Measurements from ENCODE around the gene FNBP1L. TPM values are rescaled to one million over a fixed set of nuclear protein-coding genes. Genes with fewer than 3 reads are reported as not detected.
A peak's percentile ranks its signal among the peaks of the same experiment; 100 is the strongest.

FNBP1L gene
- total RNA-seq, 2 experiments from 2014 or later = 0.13 TPM

- TF ChIP-seq CTCF (conservative IDR thresholded peaks at IDR 0.05; ENCODE audit: low read length) = no peak
- TF ChIP-seq EZH2phosphoT487 (IDR thresholded peaks at IDR 0.05; ENCODE audit: borderline replicate concordance, low read depth, low read length) = no peak
Measured at GRCh38 chr1:93436496-93436895, 11.4 kb upstream of the FNBP1L start.

GRCh38 chr1:93437976-93438605, 9.8 kb upstream of the FNBP1L start:
- no TSS peak for BruUV-seq (replicated peaks)
- DNase-seq (ENCODE audit: low spot score) = peak; percentile 53
- H3K9me3 ChIP-seq (ENCODE audit: low read length) = no peaks in the 10 kb centered on the region
- no peaks in the 10 kb centered on the region for H3K36me3 ChIP-seq (ENCODE audit: insufficient read depth, low read length)
- H3K4me3 ChIP-seq (ENCODE audit: low read depth, low read length, poor library complexity, severe bottlenecking) = no peak overlapping the region
- H3K9me2 ChIP-seq (ENCODE audit: insufficient read depth, low read length) = no peaks in the 10 kb centered on the region
- no peak overlapping the region for H3K27ac ChIP-seq (ENCODE audit: low read depth, low read length, poor library complexity, severe bottlenecking)
- POLR2A ChIA-PET = no interaction called here
- no peak for TF ChIP-seq EZH2phosphoT487 (IDR thresholded peaks at IDR 0.05; ENCODE audit: borderline replicate concordance, low read depth, low read length)
- TF ChIP-seq CTCF (conservative IDR thresholded peaks at IDR 0.05; ENCODE audit: low read length) = peak; percentile 89
- H4K20me1 ChIP-seq (ENCODE audit: insufficient read depth, low read length) = no peaks in the 10 kb centered on the region
- intact Hi-C loops (cut with micrococcal nuclease; ENCODE audit: unreplicated experiment) = loop anchor here (2.0 to 10.0 kb wide), 4 partner anchors 133 to 409 kb away; no protein-coding TSS in a partner anchor
- no peaks in the 10 kb centered on the region for H3K4me1 ChIP-seq (ENCODE audit: insufficient read depth, low read length, poor library complexity, severe bottlenecking)
- CTCF ChIA-PET (ENCODE audit: unreplicated experiment) = no interaction called here
- H3K4me2 ChIP-seq (ENCODE audit: low read length) = no peak overlapping the region
- H2AFZ ChIP-seq (ENCODE audit: low read length) = no peak overlapping the region
- H3K79me2 ChIP-seq (ENCODE audit: insufficient read depth, low read depth, low read length) = no peaks in the 10 kb centered on the region

More at GRCh38 chr1:93436496-93436895, 11.4 kb upstream of the FNBP1L start:
- no peaks in the 10 kb centered on the region for H4K20me1 ChIP-seq (ENCODE audit: insufficient read depth, low read length)
- POLR2A ChIA-PET = no interaction called here
- no peak for DNase-seq (ENCODE audit: low spot score)
- H2AFZ ChIP-seq (ENCODE audit: low read length) = no peak overlapping the region
- H3K4me2 ChIP-seq (ENCODE audit: low read length) = no peak overlapping the region
- intact Hi-C loops (cut with micrococcal nuclease; ENCODE audit: unreplicated experiment) = loop anchor here (5.0 to 10.0 kb wide), 3 partner anchors 132 to 378 kb away; no protein-coding TSS in a partner anchor
- BruUV-seq (replicated peaks) = no TSS peak
- no peaks in the 10 kb centered on the region for H3K9me2 ChIP-seq (ENCODE audit: insufficient read depth, low read length)
- H3K4me1 ChIP-seq (ENCODE audit: insufficient read depth, low read length, poor library complexity, severe bottlenecking) = no peaks in the 10 kb centered on the region
- H3K79me2 ChIP-seq (ENCODE audit: insufficient read depth, low read depth, low read length) = no peaks in the 10 kb centered on the region
- H3K36me3 ChIP-seq (ENCODE audit: insufficient read depth, low read length) = no peaks in the 10 kb centered on the region
- H3K4me3 ChIP-seq (ENCODE audit: low read depth, low read length, poor library complexity, severe bottlenecking) = no peak overlapping the region
- CTCF ChIA-PET (ENCODE audit: unreplicated experiment) = interaction anchor here (0.6 kb wide), 1 partner anchor 377 kb away, joined by 3 read pairs; no protein-coding TSS in a partner anchor
- no peak overlapping the region for H3K27ac ChIP-seq (ENCODE audit: low read depth, low read length, poor library complexity, severe bottlenecking)
- H3K9me3 ChIP-seq (ENCODE audit: low read length) = no peaks in the 10 kb centered on the region

- ChIA-PET CTCF (ENCODE audit: unreplicated experiment) (no interaction called here), POLR2A (no interaction called here)
- DNase-seq (ENCODE audit: low spot score) = no peak
- H3K27ac ChIP-seq (ENCODE audit: low read depth, low read length, poor library complexity, severe bottlenecking) = no peak overlapping the region
- no peak overlapping the region for H3K4me2 ChIP-seq (ENCODE audit: low read length)
- no peaks in the 10 kb centered on the region for H4K20me1 ChIP-seq (ENCODE audit: insufficient read depth, low read length)
- no peaks in the 10 kb centered on the region for H3K9me3 ChIP-seq (ENCODE audit: low read length)
- H3K9me2 ChIP-seq (ENCODE audit: insufficient read depth, low read length) = no peaks in the 10 kb centered on the region
- intact Hi-C loops (cut with micrococcal nuclease; ENCODE audit: unreplicated experiment) = loop anchor here (2.0 to 10.0 kb wide), 4 partner anchors 134 to 408 kb away; no protein-coding TSS in a partner anchor
- no peak overlapping the region for H3K4me3 ChIP-seq (ENCODE audit: low read depth, low read length, poor library complexity, severe bottlenecking)
- no peaks in the 10 kb centered on the region for H3K36me3 ChIP-seq (ENCODE audit: insufficient read depth, low read length)
- H3K79me2 ChIP-seq (ENCODE audit: insufficient read depth, low read depth, low read length) = no peaks in the 10 kb centered on the region
- H3K4me1 ChIP-seq (ENCODE audit: insufficient read depth, low read length, poor library complexity, severe bottlenecking) = no peaks in the 10 kb centered on the region
- BruUV-seq (replicated peaks) = no TSS peak
- TF ChIP-seq EZH2phosphoT487 (IDR thresholded peaks at IDR 0.05; ENCODE audit: borderline replicate concordance, low read depth, low read length) = no peak
- TF ChIP-seq CTCF (conservative IDR thresholded peaks at IDR 0.05; ENCODE audit: low read length) = no peak
- no peak overlapping the region for H2AFZ ChIP-seq (ENCODE audit: low read length)
Measured at GRCh38 chr1:93438716-93439115, 9.2 kb upstream of the FNBP1L start.

All from OCI-LY7 (cell line).